Measurements from ENCODE around the gene CACNB4. TPM values are rescaled to one million over a fixed set of nuclear protein-coding genes. Genes with fewer than 3 reads are reported as not detected.
"Not testable (repeated sequence)": the region's sequence is repeated elsewhere in the genome, so short reads cannot be mapped to it uniquely, and the experiment has no call there.

The CACNB4 gene
- total and polyA plus RNA-seq, 4 experiments from 2014 or later = 0.47 to 0.64 TPM; not detected in 2

- H3K4me1 Mint-ChIP-seq = no peaks in the 10 kb centered on the region
- Histone ChIP-seq H3K4me3 (ENCODE audit: low read length in 2 of 2) (no peak overlapping the region), H3K27ac (ENCODE audit: low read depth, low read length) (no peak overlapping the region), H3K4me1 (ENCODE audit: insufficient read depth, low read length) (no peaks in the 10 kb centered on the region), H3K9me3 (ENCODE audit: control insufficient read depth in 1 of 2, low read length in 2 of 2) (no peaks in the 10 kb centered on the region), H3K36me3 (ENCODE audit: insufficient read depth, low read length) (no peaks in the 10 kb centered on the region), H3K27me3 (ENCODE audit: insufficient read depth, low read length) (no peaks in the 10 kb centered on the region)
- peaks cover 18 to 19% of the 10 kb centered on the region in 2 donors for H3K36me3 Mint-ChIP-seq
- CTCF ChIA-PET (ENCODE audit: partially characterized antibody) = no interaction called here
- H3K9me3 Mint-ChIP-seq = no peaks in the 10 kb centered on the region
- intact Hi-C loops (cut with micrococcal nuclease) = no loop called here
- no peak overlapping the region for H3K4me3 Mint-ChIP-seq
- POLR2A ChIA-PET (ENCODE audit: partially characterized antibody) = no interaction called here
- H3K27ac Mint-ChIP-seq = peak overlapping the region in 1 of 7 donors; percentile 60
- no peak for DNase-seq
- H3K27me3 Mint-ChIP-seq = no peaks in the 10 kb centered on the region
These were observed 17.1 kb upstream of the CACNB4 start for GRCh38 chr2:152115952-152116351.

GRCh38 chr2:152114366-152114765 lies 15.5 kb upstream of the CACNB4 start:
- intact Hi-C loops (cut with micrococcal nuclease) = no loop called here
- H3K4me1 ChIP-seq (ENCODE audit: insufficient read depth, low read length) = no peaks in the 10 kb centered on the region
- no peaks in the 10 kb centered on the region for H3K27me3 ChIP-seq (ENCODE audit: insufficient read depth, low read length)
- H3K4me3 ChIP-seq (ENCODE audit: low read length in 2 of 2) = no peak overlapping the region
- Mint-ChIP-seq H3K27ac (no peak overlapping the region), H3K4me1 (no peaks in the 10 kb centered on the region), H3K27me3 (no peaks in the 10 kb centered on the region), H3K4me3 (no peak overlapping the region), H3K36me3 (peaks cover 8 to 12% of the 10 kb centered on the region in 2 donors), H3K9me3 (no peaks in the 10 kb centered on the region)
- H3K27ac ChIP-seq (ENCODE audit: low read depth, low read length) = no peak overlapping the region
- no peaks in the 10 kb centered on the region for H3K9me3 ChIP-seq (ENCODE audit: control insufficient read depth in 1 of 2, low read length in 2 of 2)
- ChIA-PET POLR2A (ENCODE audit: partially characterized antibody) (no interaction called here), CTCF (ENCODE audit: partially characterized antibody) (no interaction called here)
- H3K36me3 ChIP-seq (ENCODE audit: insufficient read depth, low read length) = no peaks in the 10 kb centered on the region
- no peak for DNase-seq

GRCh38 chr2:152107140-152107539 lies 8.3 kb upstream of the CACNB4 start:
- H3K9me3 Mint-ChIP-seq; H3K4me3 ChIP-seq (ENCODE audit: low read length in 2 of 2); H3K27me3 ChIP-seq (ENCODE audit: insufficient read depth, low read length); H3K9me3 ChIP-seq (ENCODE audit: control insufficient read depth in 1 of 2, low read length in 2 of 2); intact Hi-C loops (cut with micrococcal nuclease); CTCF ChIA-PET (ENCODE audit: partially characterized antibody); H3K4me3 Mint-ChIP-seq; H3K27ac Mint-ChIP-seq; POLR2A ChIA-PET (ENCODE audit: partially characterized antibody); H3K4me1 ChIP-seq (ENCODE audit: insufficient read depth, low read length); H3K4me1 Mint-ChIP-seq; H3K36me3 ChIP-seq (ENCODE audit: insufficient read depth, low read length); H3K36me3 Mint-ChIP-seq; DNase-seq; H3K27ac ChIP-seq (ENCODE audit: low read depth, low read length): not testable (repeated sequence)
- H3K27me3 Mint-ChIP-seq = peaks cover 10 to 13% of the 10 kb centered on the region in 2 donors

GRCh38 chr2:152106464-152106863 lies 7.6 kb upstream of the CACNB4 start:
- Histone ChIP-seq H3K27ac (ENCODE audit: low read depth, low read length) (no peak overlapping the region), H3K27me3 (ENCODE audit: insufficient read depth, low read length) (peaks cover 5% of the 10 kb centered on the region), H3K36me3 (ENCODE audit: insufficient read depth, low read length) (no peaks in the 10 kb centered on the region), H3K9me3 (ENCODE audit: control insufficient read depth in 1 of 2, low read length in 2 of 2) (no peaks in the 10 kb centered on the region), H3K4me3 (ENCODE audit: low read length in 2 of 2) (no peak overlapping the region), H3K4me1 (ENCODE audit: insufficient read depth, low read length) (no peaks in the 10 kb centered on the region)
- H3K27me3 Mint-ChIP-seq = peaks cover 10 to 13% of the 10 kb centered on the region in 2 donors
- intact Hi-C loops (cut with micrococcal nuclease) = no loop called here
- H3K4me3 Mint-ChIP-seq = no peak overlapping the region
- H3K4me1 Mint-ChIP-seq = no peaks in the 10 kb centered on the region
- H3K9me3 Mint-ChIP-seq = peaks cover 0 to 2% (median 0%) of the 10 kb centered on the region in 8 donors
- ChIA-PET POLR2A (ENCODE audit: partially characterized antibody) (no interaction called here), CTCF (ENCODE audit: partially characterized antibody) (no interaction called here)
- H3K27ac Mint-ChIP-seq = no peak overlapping the region
- H3K36me3 Mint-ChIP-seq = no peaks in the 10 kb centered on the region
- no peak for DNase-seq

GRCh38 chr2:152103271-152103670 lies 4.4 kb upstream of the CACNB4 start:
- Histone ChIP-seq H3K4me1 (ENCODE audit: insufficient read depth, low read length) (peaks cover 8% of the 10 kb centered on the region), H3K4me3 (ENCODE audit: low read length in 2 of 2) (no peak overlapping the region), H3K27me3 (ENCODE audit: insufficient read depth, low read length) (peaks cover 30% of the 10 kb centered on the region), H3K36me3 (ENCODE audit: insufficient read depth, low read length) (no peaks in the 10 kb centered on the region), H3K9me3 (ENCODE audit: control insufficient read depth in 1 of 2, low read length in 2 of 2) (no peaks in the 10 kb centered on the region), H3K27ac (ENCODE audit: low read depth, low read length) (no peak overlapping the region)
- no peak overlapping the region for H3K4me3 Mint-ChIP-seq
- ChIA-PET CTCF (ENCODE audit: partially characterized antibody) (no interaction called here), POLR2A (ENCODE audit: partially characterized antibody) (no interaction called here)
- H3K27me3 Mint-ChIP-seq = peaks cover 25 to 26% of the 10 kb centered on the region in 2 donors
- peaks cover 0 to 1% of the 10 kb centered on the region in 2 donors for H3K36me3 Mint-ChIP-seq
- peaks cover 0 to 2% (median 0%) of the 10 kb centered on the region in 8 donors for H3K9me3 Mint-ChIP-seq
- intact Hi-C loops (cut with micrococcal nuclease) = no loop called here
- H3K27ac Mint-ChIP-seq = no peak overlapping the region
- peaks cover 4 to 12% (median 9%) of the 10 kb centered on the region in 4 donors for H3K4me1 Mint-ChIP-seq
- DNase-seq = no peak

GRCh38 chr2:152100961-152101360 lies 2.1 kb upstream of the CACNB4 start:
- Mint-ChIP-seq H3K4me1 (peaks cover 9 to 23% (median 17%) of the 10 kb centered on the region in 4 donors), H3K27ac (no peak overlapping the region), H3K36me3 (peaks cover 0 to 5% of the 10 kb centered on the region in 2 donors), H3K4me3 (no peak overlapping the region), H3K27me3 (peaks cover 33% of the 10 kb centered on the region in 2 donors), H3K9me3 (peaks cover 0 to 2% (median 0%) of the 10 kb centered on the region in 8 donors)
- H3K27ac ChIP-seq (ENCODE audit: low read depth, low read length) = no peak overlapping the region
- H3K27me3 ChIP-seq (ENCODE audit: insufficient read depth, low read length) = peaks cover 36% of the 10 kb centered on the region
- DNase-seq = no peak
- peaks cover 16% of the 10 kb centered on the region for H3K4me1 ChIP-seq (ENCODE audit: insufficient read depth, low read length)
- H3K9me3 ChIP-seq (ENCODE audit: control insufficient read depth in 1 of 2, low read length in 2 of 2) = no peaks in the 10 kb centered on the region
- H3K36me3 ChIP-seq (ENCODE audit: insufficient read depth, low read length) = no peaks in the 10 kb centered on the region
- ChIA-PET POLR2A (ENCODE audit: partially characterized antibody) (no interaction called here), CTCF (ENCODE audit: partially characterized antibody) (no interaction called here)
- intact Hi-C loops (cut with micrococcal nuclease) = no loop called here
- H3K4me3 ChIP-seq (ENCODE audit: low read length in 2 of 2) = no peak overlapping the region

GRCh38 chr2:152099367-152100050 lies 665 bp upstream of the CACNB4 start:
- H3K9me3 Mint-ChIP-seq = peaks cover 0 to 1% (median 0%) of the 10 kb centered on the region in 8 donors
- Histone ChIP-seq H3K4me1 (ENCODE audit: insufficient read depth, low read length) (peaks cover 16% of the 10 kb centered on the region), H3K9me3 (ENCODE audit: control insufficient read depth in 1 of 2, low read length in 2 of 2) (no peaks in the 10 kb centered on the region), H3K36me3 (ENCODE audit: insufficient read depth, low read length) (no peaks in the 10 kb centered on the region), H3K4me3 (ENCODE audit: low read length in 2 of 2) (peak overlapping the region in 1 of 2 donors; percentile 47), H3K27ac (ENCODE audit: low read depth, low read length) (no peak overlapping the region), H3K27me3 (ENCODE audit: insufficient read depth, low read length) (peaks cover 36% of the 10 kb centered on the region)
- ChIA-PET POLR2A (ENCODE audit: partially characterized antibody) (no interaction called here), CTCF (ENCODE audit: partially characterized antibody) (no interaction called here)
- H3K27ac Mint-ChIP-seq = peak overlapping the region in 2 of 7 donors; percentile 50 to 72
- H3K36me3 Mint-ChIP-seq = peaks cover 0 to 5% of the 10 kb centered on the region in 2 donors
- peaks cover 32 to 33% of the 10 kb centered on the region in 2 donors for H3K27me3 Mint-ChIP-seq
- intact Hi-C loops (cut with micrococcal nuclease) = no loop called here
- peaks cover 9 to 23% (median 17%) of the 10 kb centered on the region in 4 donors for H3K4me1 Mint-ChIP-seq
- no peak for DNase-seq
- H3K4me3 Mint-ChIP-seq = peak overlapping the region; percentile 78 to 89 (median 86)
